ENCODE data around the gene IKZF1.
"Not testable (repeated sequence)": the region's sequence is repeated elsewhere in the genome, so short reads cannot be mapped to it uniquely, and the experiment has no call there.

The IKZF1 gene

GRCh38 chr7:50336894-50337703 lies 32.6 kb downstream of the IKZF1 start:
- Histone ChIP-seq H3K4me1 (ENCODE audit: insufficient read depth, low read length) (peaks cover 15% of the 10 kb centered on the region), H3K27ac (ENCODE audit: low read depth, low read length) (no peak overlapping the region), H3K9ac (ENCODE audit: low read depth, low read length) (no peak overlapping the region), H3K36me3 (ENCODE audit: insufficient read depth, low read length) (no peaks in the 10 kb centered on the region), H3K4me3 (ENCODE audit: low read length) (no peak overlapping the region), H3K9me3 (ENCODE audit: insufficient read depth, low read depth, low read length) (no peaks in the 10 kb centered on the region), H3K27me3 (ENCODE audit: insufficient read depth, low read length) (no peaks in the 10 kb centered on the region)
- 94% methylated on average over 15 of the region's 15 CpGs for WGBS

- H3K4me3 ChIP-seq (ENCODE audit: low read length); H3K27ac ChIP-seq (ENCODE audit: low read depth, low read length); H3K9ac ChIP-seq (ENCODE audit: low read depth, low read length); H3K36me3 ChIP-seq (ENCODE audit: insufficient read depth, low read length); H3K27me3 ChIP-seq (ENCODE audit: insufficient read depth, low read length); H3K9me3 ChIP-seq (ENCODE audit: insufficient read depth, low read depth, low read length); H3K4me1 ChIP-seq (ENCODE audit: insufficient read depth, low read length): not testable (repeated sequence)
- WGBS, result 98% methylated on average over 7 of the region's 7 CpGs
These were observed 35.0 kb downstream of the IKZF1 start for GRCh38 chr7:50339472-50339871.

- Histone ChIP-seq H3K27ac (ENCODE audit: low read depth, low read length) (no peak overlapping the region), H3K9me3 (ENCODE audit: insufficient read depth, low read depth, low read length) (no peaks in the 10 kb centered on the region), H3K4me3 (ENCODE audit: low read length) (no peak overlapping the region), H3K27me3 (ENCODE audit: insufficient read depth, low read length) (no peaks in the 10 kb centered on the region), H3K36me3 (ENCODE audit: insufficient read depth, low read length) (no peaks in the 10 kb centered on the region), H3K4me1 (ENCODE audit: insufficient read depth, low read length) (no peaks in the 10 kb centered on the region), H3K9ac (ENCODE audit: low read depth, low read length) (no peak overlapping the region)
- WGBS, result 76% methylated on average over 7 of the region's 7 CpGs
These were observed 35.5 kb downstream of the IKZF1 start for GRCh38 chr7:50339990-50340500.

DNA sequence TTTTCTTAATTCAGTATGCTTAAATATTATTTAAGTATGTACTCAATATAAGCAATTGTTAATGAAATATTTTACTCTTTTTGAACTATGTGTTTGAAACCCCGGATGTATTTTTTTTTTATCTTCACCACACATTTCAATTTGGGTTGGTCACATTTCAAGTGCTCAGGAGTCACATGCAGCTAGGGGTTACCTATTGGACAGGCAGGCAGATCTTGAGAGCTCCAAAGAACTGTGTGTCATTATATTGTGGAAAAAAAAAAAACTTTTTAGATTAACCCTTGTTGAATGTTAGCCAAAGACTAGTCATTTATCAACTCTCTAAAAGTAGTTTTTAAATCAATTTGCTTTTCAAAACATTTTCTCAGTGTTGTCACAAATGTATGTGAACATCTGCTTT lies 37.2 kb downstream of the IKZF1 start:
- Histone ChIP-seq H3K27me3 (ENCODE audit: insufficient read depth, low read length) (no peaks in the 10 kb centered on the region), H3K4me3 (ENCODE audit: low read length) (no peak overlapping the region), H3K27ac (ENCODE audit: low read depth, low read length) (no peak overlapping the region), H3K9me3 (ENCODE audit: insufficient read depth, low read depth, low read length) (no peaks in the 10 kb centered on the region), H3K9ac (ENCODE audit: low read depth, low read length) (no peak overlapping the region), H3K36me3 (ENCODE audit: insufficient read depth, low read length) (no peaks in the 10 kb centered on the region), H3K4me1 (ENCODE audit: insufficient read depth, low read length) (no peaks in the 10 kb centered on the region)
- 100% methylated on average over 1 of the region's 1 CpG for WGBS

DNA sequence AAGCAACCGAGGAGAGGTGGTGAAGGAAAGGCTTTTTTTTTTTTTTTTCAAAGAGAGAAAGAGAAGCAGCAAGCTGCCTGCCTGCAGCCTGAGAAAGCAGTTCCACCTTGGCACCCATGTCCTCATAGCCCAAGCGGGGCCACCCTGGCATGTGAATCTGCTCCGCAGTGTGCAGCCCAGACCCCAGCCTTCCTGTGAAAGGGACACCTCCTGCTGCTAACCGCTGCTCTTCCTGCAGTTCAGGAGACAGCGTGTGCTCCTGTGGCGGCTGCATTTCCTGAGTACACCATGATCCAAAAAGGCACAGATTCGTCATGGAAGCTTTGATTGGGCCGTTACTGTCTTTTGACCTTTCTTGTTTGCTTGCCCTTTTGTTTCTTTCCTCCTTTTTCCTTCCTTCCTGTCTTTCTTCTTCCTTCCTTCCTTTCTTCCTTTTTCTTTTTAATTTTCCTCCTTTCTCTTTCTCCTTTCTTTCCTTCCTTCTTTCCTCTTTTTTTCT lies 38.1 kb downstream of the IKZF1 start:
- H3K9me3 ChIP-seq (ENCODE audit: insufficient read depth, low read depth, low read length), result no peaks in the 10 kb centered on the region
- no peaks in the 10 kb centered on the region for H3K36me3 ChIP-seq (ENCODE audit: insufficient read depth, low read length)
- no peaks in the 10 kb centered on the region for H3K4me1 ChIP-seq (ENCODE audit: insufficient read depth, low read length)
- H3K9ac ChIP-seq (ENCODE audit: low read depth, low read length), result no peak overlapping the region
- 33% methylated on average over 8 of the region's 8 CpGs for WGBS
- no peaks in the 10 kb centered on the region for H3K27me3 ChIP-seq (ENCODE audit: insufficient read depth, low read length)
- H3K4me3 ChIP-seq (ENCODE audit: low read length), result no peak overlapping the region
- H3K27ac ChIP-seq (ENCODE audit: low read depth, low read length), result no peak overlapping the region

GRCh38 chr7:50346545-50347497 lies 42.3 kb downstream of the IKZF1 start:
- Histone ChIP-seq H3K4me3 (ENCODE audit: low read length) (no peak overlapping the region), H3K4me1 (ENCODE audit: insufficient read depth, low read length) (no peaks in the 10 kb centered on the region), H3K9me3 (ENCODE audit: insufficient read depth, low read depth, low read length) (no peaks in the 10 kb centered on the region), H3K27ac (ENCODE audit: low read depth, low read length) (no peak overlapping the region), H3K9ac (ENCODE audit: low read depth, low read length) (no peak overlapping the region), H3K27me3 (ENCODE audit: insufficient read depth, low read length) (no peaks in the 10 kb centered on the region), H3K36me3 (ENCODE audit: insufficient read depth, low read length) (no peaks in the 10 kb centered on the region)
- 93% methylated on average over 8 of the region's 8 CpGs for WGBS

DNA sequence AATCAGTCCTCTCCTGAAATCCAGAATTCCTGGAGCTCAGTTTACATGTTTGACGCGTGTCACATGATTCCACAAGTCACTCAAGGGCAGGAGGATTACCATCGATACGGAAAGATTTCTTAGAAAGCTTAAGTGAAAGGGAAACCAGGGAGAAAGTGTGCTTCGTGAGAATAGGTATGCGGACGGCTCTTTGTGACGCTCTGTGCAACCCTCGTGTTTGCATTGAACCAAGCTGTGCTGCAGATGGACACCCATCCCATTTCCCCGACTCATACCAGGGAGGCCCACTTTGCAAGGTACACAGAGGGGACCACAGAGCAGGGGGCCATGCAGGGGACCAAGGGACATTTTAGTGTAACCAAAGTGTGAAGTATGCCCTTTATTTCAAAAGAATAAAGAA lies 43.2 kb downstream of the IKZF1 start:
- 93% methylated on average over 10 of the region's 10 CpGs for WGBS
- Histone ChIP-seq H3K27me3 (ENCODE audit: insufficient read depth, low read length) (no peaks in the 10 kb centered on the region), H3K4me1 (ENCODE audit: insufficient read depth, low read length) (no peaks in the 10 kb centered on the region), H3K9me3 (ENCODE audit: insufficient read depth, low read depth, low read length) (no peaks in the 10 kb centered on the region), H3K36me3 (ENCODE audit: insufficient read depth, low read length) (no peaks in the 10 kb centered on the region), H3K9ac (ENCODE audit: low read depth, low read length) (no peak overlapping the region), H3K4me3 (ENCODE audit: low read length) (no peak overlapping the region), H3K27ac (ENCODE audit: low read depth, low read length) (no peak overlapping the region)

DNA sequence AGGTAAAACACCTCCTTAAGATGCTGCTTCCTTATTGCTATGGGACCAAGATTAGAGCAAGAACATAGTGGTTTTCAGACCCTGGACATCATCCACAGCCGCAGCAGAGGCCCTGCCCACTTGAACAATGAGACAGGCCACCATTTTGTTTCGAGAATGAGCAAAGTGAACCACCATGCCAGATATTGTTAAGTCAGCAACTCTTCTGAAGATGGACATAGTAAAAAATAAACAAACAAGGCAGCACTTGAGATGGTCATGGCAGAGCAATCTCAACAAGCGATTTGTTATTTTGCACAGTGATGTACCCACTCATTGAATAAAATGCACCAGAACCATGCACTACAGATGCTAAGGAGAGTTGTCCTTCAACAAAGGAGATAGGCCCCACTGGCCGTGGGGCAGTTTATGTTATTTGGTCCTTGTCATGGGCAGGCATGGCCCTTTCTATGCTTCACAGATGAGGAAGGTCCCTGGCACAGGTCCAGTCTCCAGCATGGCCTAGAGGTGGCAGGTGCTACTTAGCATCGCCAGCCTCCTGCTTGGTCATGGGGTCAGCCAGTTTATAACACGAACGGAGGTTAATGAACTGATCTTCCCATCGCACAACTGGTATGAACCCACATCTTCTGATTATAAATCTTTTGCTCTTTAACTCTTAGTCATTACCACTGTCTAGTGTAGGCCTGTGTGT lies 44.1 kb downstream of the IKZF1 start:
- Histone ChIP-seq H3K27me3 (ENCODE audit: insufficient read depth, low read length) (no peaks in the 10 kb centered on the region), H3K4me3 (ENCODE audit: low read length) (no peak overlapping the region), H3K27ac (ENCODE audit: low read depth, low read length) (no peak overlapping the region), H3K36me3 (ENCODE audit: insufficient read depth, low read length) (no peaks in the 10 kb centered on the region), H3K9ac (ENCODE audit: low read depth, low read length) (no peak overlapping the region), H3K4me1 (ENCODE audit: insufficient read depth, low read length) (no peaks in the 10 kb centered on the region), H3K9me3 (ENCODE audit: insufficient read depth, low read depth, low read length) (no peaks in the 10 kb centered on the region)
- 91% methylated on average over 8 of the region's 8 CpGs for WGBS

DNA sequence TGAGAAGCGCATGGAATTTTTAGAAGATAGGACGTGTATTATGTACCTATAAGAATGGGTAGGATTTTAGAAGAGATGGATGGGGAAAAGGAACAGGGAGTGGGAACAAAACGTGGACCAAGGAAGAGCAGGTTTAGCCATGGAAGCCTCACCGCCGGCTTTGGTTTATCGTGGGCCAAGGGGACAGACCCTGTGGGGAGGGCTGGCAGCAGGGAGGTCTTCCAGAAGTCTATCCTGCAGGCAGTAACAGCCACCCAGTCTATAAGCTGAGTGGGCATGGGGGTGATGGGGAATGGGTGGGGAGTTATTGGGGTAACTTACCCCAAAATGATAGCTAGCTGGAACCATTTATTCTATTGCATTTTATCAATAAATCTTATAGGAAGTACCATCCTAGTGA lies 44.9 kb downstream of the IKZF1 start:
- H3K4me1 ChIP-seq (ENCODE audit: insufficient read depth, low read length), result no peaks in the 10 kb centered on the region
- H3K9ac ChIP-seq (ENCODE audit: low read depth, low read length), result no peak overlapping the region

DNA sequence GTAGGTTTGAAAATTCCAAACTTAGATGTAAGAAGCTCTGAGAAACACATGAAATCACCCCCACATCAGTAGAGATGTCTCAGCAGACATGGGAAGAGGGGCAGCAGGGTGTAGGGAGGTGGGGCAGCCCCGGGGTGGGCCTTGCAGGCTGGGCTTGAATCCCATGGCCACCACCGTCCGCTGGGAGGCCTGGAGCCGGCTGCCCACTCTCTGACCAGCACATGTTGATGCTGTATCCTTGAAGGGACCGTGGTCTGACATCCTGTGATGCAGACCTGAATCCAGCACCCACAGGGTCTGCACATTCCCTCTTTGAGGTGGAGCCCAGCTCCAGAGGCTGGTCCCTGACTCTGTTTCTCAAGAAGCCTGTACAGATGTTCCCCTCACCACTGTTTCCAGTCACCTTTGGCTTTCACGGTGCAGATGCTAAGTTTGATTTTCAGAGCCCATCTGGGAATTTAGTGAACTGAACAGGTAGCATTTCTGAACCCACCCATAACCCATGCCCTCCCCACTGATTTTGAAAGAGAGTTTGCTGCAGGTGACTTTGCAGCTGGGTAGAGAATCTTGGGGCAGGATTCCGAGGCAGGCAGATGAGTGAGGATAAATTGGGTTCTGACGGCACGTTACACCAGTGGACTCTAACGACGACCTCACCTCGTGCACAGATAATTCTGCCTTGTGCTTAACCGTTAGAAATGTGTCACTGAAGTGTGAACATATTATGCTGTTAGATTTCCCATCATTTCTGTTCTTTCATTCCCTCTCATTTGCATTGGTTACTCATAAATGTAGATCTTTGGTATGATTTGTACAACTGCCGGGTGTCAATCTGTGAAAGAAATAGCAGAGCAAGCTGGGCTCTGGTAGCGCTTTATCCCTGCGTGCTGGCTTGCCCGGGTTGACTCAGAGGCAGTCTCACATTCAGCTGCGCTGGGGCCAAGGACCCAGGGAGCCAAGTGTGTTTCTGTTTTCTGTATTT lies 45.7 kb downstream of the IKZF1 start:
- Histone ChIP-seq H3K9ac (ENCODE audit: low read depth, low read length) (no peak overlapping the region), H3K27ac (ENCODE audit: low read depth, low read length) (no peak overlapping the region), H3K36me3 (ENCODE audit: insufficient read depth, low read length) (no peaks in the 10 kb centered on the region), H3K4me3 (ENCODE audit: low read length) (no peak overlapping the region), H3K27me3 (ENCODE audit: insufficient read depth, low read length) (no peaks in the 10 kb centered on the region), H3K9me3 (ENCODE audit: insufficient read depth, low read depth, low read length) (no peaks in the 10 kb centered on the region), H3K4me1 (ENCODE audit: insufficient read depth, low read length) (no peaks in the 10 kb centered on the region)
- 91% methylated on average over 18 of the region's 18 CpGs for WGBS

More for the DNA sequence above, 44.9 kb downstream of the IKZF1 start:
- Histone ChIP-seq H3K36me3 (ENCODE audit: insufficient read depth, low read length) (no peaks in the 10 kb centered on the region), H3K4me3 (ENCODE audit: low read length) (no peak overlapping the region), H3K9me3 (ENCODE audit: insufficient read depth, low read depth, low read length) (no peaks in the 10 kb centered on the region), H3K27me3 (ENCODE audit: insufficient read depth, low read length) (no peaks in the 10 kb centered on the region), H3K27ac (ENCODE audit: low read depth, low read length) (no peak overlapping the region)
- WGBS, result 93% methylated on average over 6 of the region's 6 CpGs
